PFSK-1 (cell line): ENCODE measurements around the gene ERGIC1.

Experiments
- POLR2AphosphoS5 ChIP-seq: IDR thresholded peaks from 2 replicates; pipeline ENCODE4 v1.6.1; 2012; ENCODE audit warnings: low read depth, mild to moderate bottlenecking, control low read depth, low read length, moderate library complexity
- REST ChIP-seq, 2 experiments: IDR thresholded peaks; 2 replicates each; pipeline versions ENCODE4 v1.6.1 to v1.8.0; 2011 to 2012; ENCODE audit warnings: low read depth in 2 of 2, low read length in 2 of 2, control low read depth in 1 of 2, inconsistent platforms in 1 of 2, mild to moderate bottlenecking in 1 of 2, moderate library complexity in 1 of 2; ENCODE audit not compliant: insufficient read depth in 1 of 2
- SIN3A ChIP-seq: IDR thresholded peaks from 2 replicates; pipeline ENCODE4 v1.6.1; 2012; ENCODE audit warnings: mild to moderate bottlenecking, low read length, moderate library complexity, borderline replicate concordance; ENCODE audit not compliant: insufficient read depth
- TAF1 ChIP-seq: IDR thresholded peaks from 2 replicates; pipeline ENCODE4 v1.6.1; 2012; ENCODE audit warnings: low read length, control low read depth, borderline replicate concordance; ENCODE audit not compliant: insufficient read depth

GRCh38 chr5:172838151-172838875 lies 4.3 kb downstream of the ERGIC1 start:
- no peak for TF ChIP-seq POLR2AphosphoS5
- no peak for TF ChIP-seq TAF1
- no peak for TF ChIP-seq REST (IDR thresholded peaks at IDR 0.05; ENCODE audit: insufficient read depth in 1 of 2, low read depth in 2 of 2, low read length in 2 of 2)
- TF ChIP-seq SIN3A, result no peak
